Ureter (tissue), 1 donor: ENCODE data around the gene DIP2A. TPM values are rescaled to one million over a fixed set of nuclear protein-coding genes. Genes with fewer than 3 reads are reported as not detected.
"Not testable (repeated sequence)": the region's sequence is repeated elsewhere in the genome, so short reads cannot be mapped to it uniquely, and the experiment has no call there.

Experiments
- DNase-seq: peaks from one replicate; pipeline ENCODE4 v3.0.0-alpha.2; 2020; ENCODE audit warnings: low spot score
- total RNA-seq: library from RNA; stranded (reverse); gene quantifications from one replicate; pipeline ENCODE4 v1.2.4, GENCODE V29; 2023
- donor health status: DM: yes; HTN: yes; CAD: no.

The DIP2A gene
- total RNA-seq, 1 donor from 2014 or later: 52.9 TPM

DNA sequence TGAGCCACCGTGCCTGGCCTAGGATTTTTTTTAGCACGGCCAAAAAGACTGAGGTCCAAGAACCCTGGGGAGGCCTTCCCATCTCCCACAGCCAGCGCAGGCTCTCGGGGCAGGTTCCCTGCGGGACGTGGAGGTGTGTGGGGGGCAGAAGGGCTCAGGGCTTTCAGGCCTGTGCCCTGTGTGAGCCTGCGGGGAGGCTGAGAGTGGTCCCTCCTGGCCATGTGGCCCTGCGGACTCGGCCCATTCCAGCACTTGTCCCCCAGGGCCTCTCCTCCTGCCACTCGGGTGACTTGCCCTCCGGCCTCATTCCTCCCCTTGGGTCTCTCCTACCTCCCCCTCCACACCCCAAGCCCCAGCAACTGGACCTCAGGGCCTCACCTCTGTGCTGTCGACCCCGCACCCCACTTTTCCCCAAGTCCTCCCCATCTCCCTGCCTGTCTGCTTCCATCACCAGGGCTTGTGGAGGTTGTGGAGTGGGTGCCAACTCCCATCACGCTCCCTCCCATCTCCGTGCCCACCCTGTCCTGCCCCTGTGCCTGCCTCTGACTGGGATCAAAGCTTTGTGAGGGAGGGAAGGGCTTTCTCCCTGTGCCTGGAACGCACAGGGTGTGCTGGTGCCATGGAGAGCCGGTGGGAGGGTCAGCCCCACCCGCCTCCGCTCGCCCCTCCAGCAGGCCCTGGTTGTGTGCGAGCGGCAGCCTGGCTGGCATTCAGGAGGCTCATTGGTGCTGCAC lies 32.2 kb upstream of the DIP2A start:
- no peak for DNase-seq

DNA sequence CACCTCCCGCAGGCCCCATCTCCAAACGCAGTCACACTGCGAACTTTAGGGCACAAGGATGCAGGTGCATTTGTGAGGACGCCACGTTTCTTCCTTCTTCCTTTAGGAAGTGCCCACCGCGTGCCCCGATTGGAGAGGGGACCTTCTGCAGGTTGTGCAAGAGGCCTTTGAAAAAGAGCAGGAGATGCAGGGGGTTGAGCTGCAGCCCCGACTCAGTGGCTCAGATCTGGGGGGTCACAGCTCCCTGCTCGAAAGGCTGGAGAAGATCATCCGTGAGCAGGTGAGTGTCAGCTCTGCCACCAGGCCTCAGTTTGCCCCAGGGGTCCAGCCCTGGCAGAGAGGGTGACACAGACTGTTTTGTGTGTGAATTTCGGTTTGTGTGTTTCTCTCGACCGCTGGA lies 31.2 kb upstream of the DIP2A start:
- DNase-seq: no peak

GRCh38 chr21:46428286-46428685 lies 30.4 kb upstream of the DIP2A start:
- DNase-seq: no peak

GRCh38 chr21:46428987-46429710 lies 29.5 kb upstream of the DIP2A start:
- no peak for DNase-seq

GRCh38 chr21:46429754-46430681 lies 28.7 kb upstream of the DIP2A start:
- DNase-seq: no peak

DNA sequence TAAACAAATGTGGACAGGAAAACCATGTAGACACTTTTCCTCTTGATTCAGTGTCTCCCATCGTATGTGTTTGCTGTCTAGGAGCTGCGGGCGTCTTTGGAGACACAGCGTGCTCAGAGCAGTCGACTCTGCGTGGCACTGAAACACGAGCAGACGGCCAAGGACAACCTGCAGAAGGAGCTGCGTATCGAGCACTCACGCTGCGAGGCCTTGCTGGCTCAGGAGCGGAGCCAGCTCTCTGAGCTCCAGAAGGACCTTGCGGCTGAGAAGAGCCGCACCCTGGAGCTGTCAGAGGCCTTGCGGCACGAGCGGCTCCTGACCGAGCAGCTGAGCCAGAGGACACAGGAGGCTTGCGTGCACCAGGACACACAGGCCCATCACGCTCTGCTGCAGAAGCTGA lies 27.2 kb upstream of the DIP2A start:
- no peak for DNase-seq

GRCh38 chr21:46431884-46432488 lies 26.7 kb upstream of the DIP2A start:
- DNase-seq: no peak

DNA sequence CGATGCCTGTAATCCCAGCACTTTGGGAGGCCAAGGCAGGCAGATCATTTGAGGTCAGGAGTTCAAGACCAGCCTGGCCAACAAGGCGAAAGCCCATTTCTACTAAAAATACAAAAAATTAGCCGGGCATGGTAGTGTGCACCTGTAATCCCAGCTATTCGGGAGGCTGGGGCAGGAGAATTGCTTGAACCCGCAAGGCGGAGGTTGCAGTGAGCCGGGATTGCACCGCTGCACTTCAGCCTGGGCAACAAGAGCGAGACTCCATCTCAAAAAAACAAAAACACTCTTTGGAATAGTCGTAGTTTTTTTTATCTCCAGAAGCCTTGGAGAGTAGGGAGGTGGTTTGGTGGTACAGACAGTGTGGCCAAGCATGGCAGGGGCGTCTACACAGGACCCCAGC lies 25.6 kb upstream of the DIP2A start:
- not testable (repeated sequence) for DNase-seq

- DNase-seq: no peak
These were observed 24.3 kb upstream of the DIP2A start for GRCh38 chr21:46434322-46434958.

DNA sequence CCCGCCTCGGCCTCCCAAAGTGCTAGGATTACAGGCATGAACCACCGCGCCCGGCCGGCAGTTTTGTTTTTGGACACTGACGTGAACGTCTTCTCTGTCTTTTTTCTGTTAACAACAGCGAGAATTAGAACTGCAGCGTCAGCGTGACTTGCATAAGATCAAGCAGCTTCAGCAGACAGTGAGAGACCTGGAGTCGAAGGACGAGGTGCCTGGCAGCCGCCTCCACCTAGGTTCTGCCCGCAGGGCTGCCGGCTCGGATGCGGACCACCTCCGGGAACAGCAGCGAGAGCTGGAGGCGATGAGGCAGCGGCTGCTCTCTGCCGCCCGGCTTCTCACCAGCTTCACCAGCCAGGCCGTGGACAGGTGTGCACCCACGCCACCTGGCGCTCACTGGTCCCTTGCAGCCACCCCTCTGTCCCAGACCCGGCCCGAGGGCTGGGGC lies 22.9 kb upstream of the DIP2A start:
- no peak for DNase-seq

DNA sequence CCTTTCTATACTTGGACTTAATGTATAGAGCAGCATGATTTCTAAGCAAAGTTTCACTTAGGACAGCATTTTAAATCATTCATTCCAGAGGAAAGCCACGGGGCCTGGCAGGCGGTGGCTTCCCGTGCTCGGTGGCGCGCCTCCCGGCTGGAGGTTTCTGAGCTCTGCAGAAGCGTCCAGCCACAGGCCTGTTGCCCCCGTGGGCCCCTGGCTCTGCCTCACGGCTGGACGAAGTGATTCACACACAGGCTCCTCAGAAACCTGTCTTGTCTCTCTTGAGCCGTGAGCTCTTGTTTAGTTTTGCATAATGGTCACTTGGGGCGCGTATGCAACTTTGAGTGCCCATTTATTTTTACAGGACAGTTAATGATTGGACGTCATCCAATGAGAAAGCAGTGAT lies 22.1 kb upstream of the DIP2A start:
- DNase-seq: no peak

DNA sequence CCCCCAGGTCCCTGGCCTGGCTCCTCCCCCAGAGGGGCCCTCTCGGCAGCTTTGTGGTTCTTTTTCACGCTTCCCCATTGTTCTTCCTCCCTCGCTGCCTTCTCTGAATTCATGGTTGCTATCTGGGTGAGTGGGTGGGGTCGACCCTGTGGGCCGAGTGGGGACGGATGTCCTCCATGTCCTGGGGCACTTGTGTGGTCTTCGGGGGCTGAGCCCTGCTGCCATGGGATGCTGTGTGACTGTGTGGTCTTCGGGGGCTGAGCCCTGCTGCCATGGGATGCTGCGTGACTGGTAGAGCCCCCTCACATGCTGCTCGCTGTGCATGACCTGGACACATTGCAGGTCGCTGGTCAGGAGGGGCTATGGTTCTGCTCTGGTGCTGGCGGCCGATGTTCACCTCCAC lies 21.6 kb upstream of the DIP2A start:
- no peak for DNase-seq

- DNase-seq: no peak
These were observed 21.2 kb upstream of the DIP2A start for GRCh38 chr21:46437511-46437910.

DNA sequence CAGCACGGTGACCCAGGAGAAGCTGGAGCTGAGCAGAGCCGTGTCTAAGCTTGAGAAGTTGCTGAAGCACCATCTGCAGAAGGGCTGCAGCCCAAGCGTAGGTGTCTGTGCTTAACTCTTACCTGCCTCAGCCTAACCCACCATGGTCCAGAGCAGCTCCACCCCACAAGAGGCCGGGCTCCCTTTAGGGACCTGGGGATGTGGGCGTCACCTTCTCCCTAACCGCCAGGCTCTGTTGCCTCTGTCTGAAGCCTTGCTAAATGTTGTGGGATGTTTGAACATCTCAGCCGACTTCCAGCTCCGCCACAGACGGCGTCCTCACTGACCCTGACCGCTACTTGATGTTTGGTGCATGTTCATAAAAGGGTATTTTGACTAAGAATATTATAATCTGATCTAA lies 20.4 kb upstream of the DIP2A start:
- no peak for DNase-seq

DNA sequence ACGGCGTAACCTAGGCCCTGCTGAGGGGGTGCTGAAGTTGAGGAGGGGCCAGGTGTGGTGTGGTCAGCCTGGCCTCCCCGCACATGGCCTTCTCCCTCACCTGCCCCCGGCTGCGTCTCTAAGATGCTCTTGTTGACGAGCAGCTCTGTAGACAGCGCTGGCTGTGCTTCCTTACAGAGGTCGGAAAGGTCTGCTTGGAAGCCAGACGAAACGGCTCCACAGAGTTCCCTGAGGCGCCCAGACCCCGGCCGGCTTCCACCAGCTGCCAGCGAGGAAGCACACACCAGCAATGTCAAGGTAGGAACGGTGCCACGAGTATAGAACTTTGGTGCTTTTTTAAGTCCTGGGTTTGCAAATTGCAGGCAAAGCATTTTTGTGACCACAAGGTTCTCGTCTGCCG lies 18.8 kb upstream of the DIP2A start:
- no peak for DNase-seq

- DNase-seq: no peak
These were observed 17.4 kb upstream of the DIP2A start for GRCh38 chr21:46441331-46441730.

DNA sequence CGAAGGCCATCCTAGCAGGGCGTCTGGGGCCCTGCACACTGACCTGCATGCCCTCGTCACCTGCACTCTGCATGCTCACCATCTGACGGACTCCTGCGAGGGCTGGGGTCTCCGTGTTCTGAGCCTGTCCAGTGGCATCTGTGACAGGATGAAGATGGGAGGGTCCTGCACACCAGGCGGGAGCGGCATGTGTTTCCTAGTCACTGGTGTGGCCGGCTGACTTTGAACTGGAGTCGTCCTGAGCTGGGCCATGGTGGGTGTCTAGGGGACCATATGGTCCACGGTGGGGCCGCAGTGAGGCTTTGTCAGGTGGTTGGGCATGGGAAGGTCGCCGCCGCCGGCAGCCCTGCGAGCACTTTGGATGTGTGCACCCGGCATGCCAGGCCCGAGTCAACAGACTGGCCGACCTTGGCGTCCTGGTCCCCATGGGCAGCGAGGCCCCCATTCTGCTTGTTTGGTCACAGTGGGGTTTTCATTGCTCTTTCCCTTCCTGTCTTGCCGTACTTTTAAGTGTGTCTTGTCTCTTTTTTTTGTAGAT lies 16.7 kb upstream of the DIP2A start:
- no peak for DNase-seq

DNA sequence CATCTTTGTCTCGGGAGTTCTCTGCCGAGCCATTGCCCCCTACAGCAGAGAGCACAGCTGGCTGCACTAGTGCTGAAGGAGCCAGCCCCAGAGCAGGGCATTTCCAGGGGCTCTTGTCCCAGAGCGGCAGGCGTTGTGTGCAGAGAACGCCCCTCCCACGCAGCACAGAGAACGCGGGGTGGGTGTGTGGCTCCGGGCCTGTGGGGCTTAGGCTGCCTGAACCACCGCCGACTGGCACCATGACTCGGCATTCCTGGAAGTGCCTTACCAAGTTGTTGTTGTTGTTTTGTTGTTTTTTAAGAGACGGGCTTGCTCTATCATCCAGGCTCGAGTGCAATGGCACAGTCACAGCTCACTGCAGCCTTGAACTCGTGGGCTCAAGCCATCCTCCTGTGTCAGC lies 15.8 kb upstream of the DIP2A start:
- no peak for DNase-seq

DNA sequence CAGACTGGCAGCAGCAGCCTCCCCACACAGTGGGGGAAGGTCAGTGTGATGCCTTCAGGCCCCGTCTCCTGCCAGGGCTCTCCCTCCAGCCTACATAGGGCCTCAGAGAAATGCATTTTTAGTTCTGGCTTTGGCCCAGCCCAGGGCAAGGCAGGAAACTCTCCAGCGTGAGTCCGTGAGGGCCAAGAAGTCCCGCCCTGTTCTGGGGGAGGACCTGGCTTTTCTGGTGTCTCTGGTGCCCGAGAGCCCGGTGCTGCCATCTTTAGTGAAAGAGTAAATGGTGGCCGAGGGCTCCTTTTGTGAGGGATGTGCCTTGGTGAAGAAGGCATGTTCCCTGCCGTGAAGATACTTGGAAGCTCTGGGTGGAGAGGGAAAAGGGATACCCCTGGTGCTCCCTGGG lies 14.8 kb upstream of the DIP2A start:
- no peak for DNase-seq

- no peak for DNase-seq
These were observed 10.6 kb upstream of the DIP2A start for GRCh38 chr21:46448108-46448507.

- not testable (repeated sequence) for DNase-seq
These were observed 9.8 kb upstream of the DIP2A start for GRCh38 chr21:46448855-46449254.
